Loucy (cell line): ENCODE data around the gene NDEL1.

ENCODE experiments used
- H2AFZ ChIP-seq: fragments of 200-600 bp; sonication (generic); 2 replicates; pipeline ENCODE4 v1.6.0; 2016; ENCODE audit warnings: antibody characterized with exemption, mild to moderate bottlenecking, low read length, moderate library complexity
- H3F3A ChIP-seq: fragments of 200-600 bp; 2 replicates; pipeline ENCODE4 v1.6.0; 2016; ENCODE audit warnings: antibody characterized with exemption, low read depth, mild to moderate bottlenecking
- H3K27me3 ChIP-seq: fragments of 200-600 bp; sonication (generic); 2 replicates; pipeline ENCODE4 v1.6.1; 2014; ENCODE audit warnings: low read length, mild to moderate bottlenecking; ENCODE audit not compliant: insufficient read depth, poor library complexity, severe bottlenecking
- H3K36me3 ChIP-seq: fragments of 200-600 bp; sonication (generic); 2 replicates; pipeline ENCODE4 v1.6.1; 2016; ENCODE audit warnings: low read length; ENCODE audit not compliant: insufficient read depth
- H3K4me1 ChIP-seq: fragments of 200-600 bp; sonication (generic); 2 replicates; pipeline ENCODE4 v1.5.1; 2014; ENCODE audit warnings: low read length, mild to moderate bottlenecking; ENCODE audit not compliant: insufficient read depth, poor library complexity, severe bottlenecking
- H3K4me2 ChIP-seq: fragments of 200-600 bp; sonication (generic); 2 replicates; pipeline ENCODE4 v1.6.0; 2014; ENCODE audit warnings: antibody characterized with exemption, low read length, low read depth, mild to moderate bottlenecking; ENCODE audit not compliant: poor library complexity, severe bottlenecking
- H3K4me3 ChIP-seq: fragments of 200-600 bp; sonication (generic); 2 replicates; pipeline ENCODE4 v1.5.1; 2014; ENCODE audit warnings: low read length, mild to moderate bottlenecking, mixed read lengths; ENCODE audit not compliant: poor library complexity, severe bottlenecking
- H3K79me2 ChIP-seq: fragments of 200-600 bp; sonication (generic); 2 replicates; pipeline ENCODE4 v1.6.1; 2014; ENCODE audit warnings: low read length; ENCODE audit not compliant: insufficient read depth
- H3K9ac ChIP-seq: fragments of 200-600 bp; sonication (generic); 2 replicates; pipeline ENCODE4 v1.6.0; 2014; ENCODE audit warnings: mild to moderate bottlenecking, low read depth, low read length, moderate library complexity; ENCODE audit not compliant: poor library complexity, severe bottlenecking
- H3K9me2 ChIP-seq: fragments of 200-600 bp; sonication (generic); replicated peaks from 2 replicates; pipeline ENCODE4 v1.6.1; 2016; ENCODE audit warnings: low read depth, low read length, mixed read lengths
- H3K9me3 ChIP-seq: fragments of 200-600 bp; sonication (generic); 2 replicates; pipeline ENCODE4 v1.6.1; 2014; ENCODE audit warnings: mild to moderate bottlenecking, antibody characterized with exemption, low read length, low read depth; ENCODE audit not compliant: insufficient read depth
- H4K20me1 ChIP-seq: fragments of 200-600 bp; sonication (generic); 2 replicates; pipeline ENCODE4 v1.6.0; 2014; ENCODE audit warnings: antibody characterized with exemption, low read length, mild to moderate bottlenecking; ENCODE audit not compliant: insufficient read depth, poor library complexity, severe bottlenecking
- EZH2phosphoT487 ChIP-seq: fragments of 200-600 bp; IDR thresholded peaks from 2 replicates; pipeline ENCODE4 v1.6.1; 2018; ENCODE audit warnings: antibody characterized with exemption, mild to moderate bottlenecking, moderate library complexity, borderline replicate concordance
- TF ChIP-seq, protein P1 (sequence below): fragments of 200-600 bp; sonication (generic); conservative IDR thresholded peaks from 2 replicates; pipeline ENCODE4 v1.5.1; 2014; ENCODE audit warnings: mild to moderate bottlenecking, antibody characterized with exemption, low read length

NDEL1 gene

GRCh38 chr17:8465759-8466158 is 30.1 kb downstream of the NDEL1 start:
- Histone ChIP-seq H3K36me3 (peaks cover 60% of the 10 kb centered on the region; the same call in 1 of the 2 replicates), H3F3A (no peaks in the 10 kb centered on the region), H3K4me2 (no peak overlapping the region), H3K4me3 (no peak overlapping the region), H3K4me1 (no peaks in the 10 kb centered on the region), H3K79me2 (peaks cover 8% of the 10 kb centered on the region; the same call in 1 of the 2 replicates), H3K9ac (no peak overlapping the region), H3K9me3 (no peaks in the 10 kb centered on the region), H3K9me2 (no peaks in the 10 kb centered on the region), H3K27me3 (no peaks in the 10 kb centered on the region), H4K20me1 (no peaks in the 10 kb centered on the region), H2AFZ (no peak overlapping the region)
- TF ChIP-seq, protein P1, sequence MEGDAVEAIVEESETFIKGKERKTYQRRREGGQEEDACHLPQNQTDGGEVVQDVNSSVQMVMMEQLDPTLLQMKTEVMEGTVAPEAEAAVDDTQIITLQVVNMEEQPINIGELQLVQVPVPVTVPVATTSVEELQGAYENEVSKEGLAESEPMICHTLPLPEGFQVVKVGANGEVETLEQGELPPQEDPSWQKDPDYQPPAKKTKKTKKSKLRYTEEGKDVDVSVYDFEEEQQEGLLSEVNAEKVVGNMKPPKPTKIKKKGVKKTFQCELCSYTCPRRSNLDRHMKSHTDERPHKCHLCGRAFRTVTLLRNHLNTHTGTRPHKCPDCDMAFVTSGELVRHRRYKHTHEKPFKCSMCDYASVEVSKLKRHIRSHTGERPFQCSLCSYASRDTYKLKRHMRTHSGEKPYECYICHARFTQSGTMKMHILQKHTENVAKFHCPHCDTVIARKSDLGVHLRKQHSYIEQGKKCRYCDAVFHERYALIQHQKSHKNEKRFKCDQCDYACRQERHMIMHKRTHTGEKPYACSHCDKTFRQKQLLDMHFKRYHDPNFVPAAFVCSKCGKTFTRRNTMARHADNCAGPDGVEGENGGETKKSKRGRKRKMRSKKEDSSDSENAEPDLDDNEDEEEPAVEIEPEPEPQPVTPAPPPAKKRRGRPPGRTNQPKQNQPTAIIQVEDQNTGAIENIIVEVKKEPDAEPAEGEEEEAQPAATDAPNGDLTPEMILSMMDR = no peak
- no peak for TF ChIP-seq EZH2phosphoT487

- Histone ChIP-seq H3K36me3 (peaks cover 57% of the 10 kb centered on the region; the same call in 1 of the 2 replicates), H2AFZ (no peak overlapping the region), H3K4me3 (no peak overlapping the region), H3K9ac (no peak overlapping the region), H3K9me3 (no peaks in the 10 kb centered on the region), H3K79me2 (peaks cover 8% of the 10 kb centered on the region; the same call in 1 of the 2 replicates), H3K9me2 (no peaks in the 10 kb centered on the region), H3K4me1 (no peaks in the 10 kb centered on the region), H4K20me1 (no peaks in the 10 kb centered on the region), H3K4me2 (no peak overlapping the region), H3K27me3 (no peaks in the 10 kb centered on the region), H3F3A (no peaks in the 10 kb centered on the region)
- TF ChIP-seq, protein P1 = no peak
- no peak for TF ChIP-seq EZH2phosphoT487
Observed at GRCh38 chr17:8466456-8466855, 30.8 kb downstream of the NDEL1 start.

DNA sequence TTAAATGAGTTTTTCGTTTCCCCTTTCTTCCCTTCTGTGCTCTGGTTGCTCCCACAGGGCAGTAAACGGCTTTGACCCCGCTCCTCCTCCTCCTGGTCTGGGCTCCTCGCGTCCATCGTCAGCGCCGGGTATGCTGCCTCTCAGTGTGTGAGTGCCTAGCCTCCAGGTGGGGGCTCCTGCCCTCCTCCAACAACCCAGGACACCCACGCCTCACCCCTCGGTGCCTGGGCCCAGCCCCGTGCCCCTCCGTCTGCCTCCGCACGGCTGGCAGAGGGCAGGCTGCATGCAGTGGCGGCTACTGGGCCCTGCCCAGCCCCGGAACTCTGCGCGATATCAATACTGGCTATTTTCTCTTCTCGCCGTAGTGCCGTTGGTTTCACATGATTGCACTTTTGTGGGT is 31.2 kb downstream of the NDEL1 start:
- TF ChIP-seq EZH2phosphoT487 = no peak
- TF ChIP-seq, protein P1 = no peak
- H3K36me3 ChIP-seq = peaks cover 57% of the 10 kb centered on the region; the same call in 1 of the 2 replicates

More for the DNA sequence above, 31.2 kb downstream of the NDEL1 start:
- H3K9me3 ChIP-seq = no peaks in the 10 kb centered on the region
- H3K27me3 ChIP-seq = no peaks in the 10 kb centered on the region
- no peak overlapping the region for H2AFZ ChIP-seq
- H3K4me3 ChIP-seq = no peak overlapping the region
- H3K9me2 ChIP-seq = no peaks in the 10 kb centered on the region
- H3K4me2 ChIP-seq = no peak overlapping the region
- no peaks in the 10 kb centered on the region for H3K4me1 ChIP-seq
- peaks cover 8% of the 10 kb centered on the region; the same call in 1 of the 2 replicates for H3K79me2 ChIP-seq
- H4K20me1 ChIP-seq = no peaks in the 10 kb centered on the region
- no peaks in the 10 kb centered on the region for H3F3A ChIP-seq
- H3K9ac ChIP-seq = no peak overlapping the region
